HG02852 (cell line): ENCODE results near the gene XG.
"Not testable (repeated sequence)": the region's sequence is repeated elsewhere in the genome, so short reads cannot be mapped to it uniquely, and the experiment has no call there.

ENCODE experiments used
- ATAC-seq: cut with Tn5 transposase; IDR thresholded peaks from one replicate; pipeline ENCODE4 v1.9.1; 2021; ENCODE audit warnings: mild to moderate bottlenecking, moderate library complexity; ENCODE audit not compliant: unreplicated experiment

Gene XG

GRCh38 chrX:2751874-2752300 is at the start of gene XG:
Gene XG (plus strand): TSS chrX:2752040. CDS start chrX:2752275, 235 bp downstream.
- not testable (repeated sequence) for ATAC-seq

GRCh38 chrX:2703991-2704369 is 47.9 kb upstream of the XG start:
- no peak for ATAC-seq

DNA sequence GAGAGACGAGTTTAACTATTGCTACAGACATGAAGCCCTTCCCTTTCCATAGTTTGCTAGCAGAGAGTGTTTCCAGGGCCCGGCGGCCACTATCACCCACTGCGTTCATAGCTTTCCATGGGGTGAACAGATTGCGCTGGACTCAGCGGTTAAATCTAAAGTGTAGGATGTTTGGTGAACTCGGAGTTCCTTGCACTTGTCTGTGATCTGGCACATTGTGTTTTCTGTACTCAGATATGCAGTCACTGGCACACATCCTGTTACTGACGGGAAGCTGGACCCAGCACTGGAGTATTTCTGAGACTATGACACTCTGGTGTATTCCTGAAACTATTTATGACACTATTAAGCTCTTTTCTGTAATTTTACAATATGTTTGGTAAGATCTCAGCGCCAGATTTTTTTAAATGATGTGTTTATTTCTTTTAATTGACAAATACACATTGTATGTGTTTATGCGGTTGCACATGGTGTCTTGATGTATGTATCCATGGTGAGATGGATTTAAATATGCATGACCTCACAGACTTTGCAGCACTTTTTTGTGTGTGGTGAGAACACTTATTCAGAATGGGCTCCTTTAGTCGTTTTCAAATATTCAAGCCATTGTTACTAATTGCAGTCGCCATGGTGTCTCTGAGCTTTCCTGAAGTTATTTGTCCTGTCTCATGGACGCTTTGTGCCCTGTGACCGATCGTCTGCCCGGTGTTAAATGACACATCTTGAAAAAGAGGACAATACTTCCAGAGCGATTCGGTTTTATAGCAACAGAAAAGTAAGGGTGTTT is 46.6 kb upstream of the XG start:
- ATAC-seq = no peak

DNA sequence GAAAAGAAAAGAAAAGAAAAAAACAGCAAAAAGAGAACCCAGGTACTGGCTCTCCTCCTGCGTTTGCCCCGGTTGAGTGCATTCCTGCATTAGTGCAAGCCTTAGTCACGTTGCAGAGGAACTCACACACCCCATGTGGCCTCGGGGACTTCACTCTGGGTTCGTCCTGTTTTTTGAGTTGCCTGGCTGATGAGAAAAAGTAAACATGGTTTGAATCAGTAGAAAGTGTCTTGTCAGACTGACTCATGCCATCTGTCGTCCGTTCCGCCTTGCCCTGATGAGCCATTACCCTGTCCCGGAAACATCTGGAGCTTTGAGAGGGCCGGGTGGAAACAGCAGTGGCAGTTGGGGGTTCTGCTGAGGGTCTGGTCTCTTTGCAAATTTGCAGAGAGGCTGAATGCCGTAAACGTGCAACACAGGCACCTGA is 44.5 kb upstream of the XG start:
- ATAC-seq = peak; percentile 87

- no peak for ATAC-seq
These were observed 43.8 kb upstream of the XG start for GRCh38 chrX:2708021-2708420.

GRCh38 chrX:2708592-2709188 is 43.1 kb upstream of the XG start:
- no peak for ATAC-seq

GRCh38 chrX:2709556-2709955 is 42.3 kb upstream of the XG start:
- no peak for ATAC-seq

GRCh38 chrX:2710041-2710840 is 41.6 kb upstream of the XG start:
- peak; percentile 23 for ATAC-seq

DNA sequence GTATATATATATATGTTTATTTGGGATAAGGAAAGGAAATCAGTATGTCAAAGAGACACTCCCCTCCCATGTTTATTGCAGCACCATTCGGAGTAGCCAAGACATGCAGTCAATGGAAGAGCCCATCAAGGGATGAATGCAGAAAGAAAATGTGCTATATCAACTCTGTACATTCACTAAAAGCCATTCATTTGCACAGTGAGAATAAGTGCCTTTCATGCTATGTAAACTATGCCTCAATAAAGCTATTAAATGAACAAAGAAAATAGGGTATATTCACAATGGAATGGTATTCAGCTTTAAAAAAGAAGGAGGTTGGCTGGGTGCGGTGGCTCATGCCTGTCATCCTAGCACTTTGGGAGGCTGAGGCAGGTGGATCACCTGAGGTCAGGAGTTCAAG is 40.4 kb upstream of the XG start:
- ATAC-seq = no peak

GRCh38 chrX:2712428-2712827 is 39.4 kb upstream of the XG start:
- ATAC-seq = no peak

GRCh38 chrX:2712890-2713840 is 38.7 kb upstream of the XG start:
- no peak for ATAC-seq

- no peak for ATAC-seq
These were observed 37.3 kb upstream of the XG start for GRCh38 chrX:2714551-2714950.

- ATAC-seq = no peak
These were observed 36.7 kb upstream of the XG start for GRCh38 chrX:2715066-2715600.

DNA sequence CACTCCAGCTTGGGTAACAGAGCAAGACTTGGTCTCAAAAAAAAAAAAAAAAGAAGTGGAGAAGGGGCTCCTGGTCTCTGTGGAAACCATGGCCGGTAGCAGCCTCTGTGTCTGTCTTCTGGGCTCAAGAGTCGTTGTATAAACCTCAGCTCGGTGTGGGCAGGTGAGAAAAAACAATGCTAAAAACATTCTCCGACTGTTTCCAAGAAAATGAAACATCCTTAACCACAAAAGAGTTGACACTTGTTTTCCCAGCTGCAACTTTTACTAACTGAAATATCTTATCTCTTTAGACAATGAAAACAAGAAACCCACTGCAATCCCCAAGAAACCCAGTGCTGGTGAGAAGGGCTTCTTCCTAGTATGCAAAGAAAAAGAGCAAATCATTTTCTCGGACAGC is 34.5 kb upstream of the XG start:
- ATAC-seq = no peak

DNA sequence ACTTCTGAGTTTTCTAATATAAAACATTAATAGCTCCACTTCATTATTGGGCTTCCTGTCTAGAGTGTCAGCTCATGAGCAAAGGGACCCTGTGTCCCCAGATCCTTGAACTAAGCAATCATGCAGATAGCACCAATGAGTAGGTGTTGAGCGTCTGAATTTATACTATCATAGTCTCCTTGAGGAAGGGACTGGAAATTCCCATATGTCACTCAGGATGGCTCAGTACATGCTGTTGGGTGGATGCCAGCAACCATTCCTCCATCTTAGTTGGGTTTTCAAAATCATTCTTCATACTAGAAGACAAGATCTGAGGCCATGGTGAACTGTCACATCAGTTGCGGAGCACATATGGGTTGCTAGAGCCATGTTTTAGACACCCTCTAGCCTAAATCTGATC is 33.0 kb upstream of the XG start:
- no peak for ATAC-seq

DNA sequence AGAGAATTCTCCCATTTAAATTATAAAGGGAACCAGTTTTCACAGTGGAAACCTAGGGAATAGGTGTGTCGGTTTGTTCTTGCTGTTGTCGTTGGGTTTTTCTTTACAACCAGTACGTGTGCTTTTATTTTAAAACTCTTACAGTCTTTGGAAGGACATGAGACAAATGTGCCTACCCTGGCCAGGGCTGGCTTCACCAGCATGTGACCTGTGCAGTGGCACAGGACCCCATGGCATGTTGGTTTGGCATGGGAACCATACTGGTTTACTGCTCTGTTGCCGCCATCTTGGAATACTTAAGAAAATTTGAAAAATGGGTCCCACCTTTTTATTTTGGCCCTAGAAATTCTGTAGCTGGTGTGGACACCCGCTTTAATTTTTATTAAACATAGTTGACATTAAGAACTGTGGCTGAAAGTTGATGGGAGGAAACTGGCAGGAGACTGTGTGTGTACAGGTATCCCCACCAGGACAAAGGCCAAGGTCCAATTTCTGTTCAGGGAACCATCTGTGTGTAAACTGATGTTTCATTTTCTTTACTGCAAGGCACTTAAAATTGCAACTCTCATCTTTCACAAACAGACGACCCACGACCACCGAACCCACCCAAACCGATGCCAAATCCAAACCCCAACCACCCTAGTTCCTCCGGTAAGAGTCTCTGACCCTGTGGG is 31.9 kb upstream of the XG start:
- no peak for ATAC-seq

- ATAC-seq = no peak
These were observed 28.5 kb upstream of the XG start for GRCh38 chrX:2723286-2723879.

DNA sequence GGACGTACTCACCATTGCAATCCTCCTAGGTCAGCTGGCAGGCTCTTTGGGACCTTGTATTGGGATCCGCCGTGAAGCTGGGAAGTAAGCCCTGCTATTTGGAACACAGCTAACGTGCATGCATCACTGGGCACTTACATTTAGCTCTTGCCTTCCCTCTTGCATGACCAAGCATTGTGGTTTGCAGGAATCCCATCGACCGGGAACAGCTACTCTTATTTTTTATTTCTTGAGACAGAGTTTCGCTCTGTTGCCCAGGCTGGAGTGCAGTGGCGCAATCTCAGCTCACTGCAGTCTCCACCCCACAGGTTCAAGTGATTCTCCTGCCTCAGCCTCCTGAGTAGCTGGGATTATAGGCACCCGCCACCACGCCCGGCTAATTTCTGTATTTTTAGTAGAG is 24.6 kb upstream of the XG start:
- ATAC-seq = not testable (repeated sequence)

GRCh38 chrX:2732076-2732475 is 19.8 kb upstream of the XG start:
- no peak for ATAC-seq
